Measurements from ENCODE around the gene FOXJ3. TPM values are rescaled to one million over a fixed set of nuclear protein-coding genes. Genes with fewer than 3 reads are reported as not detected.

Gene FOXJ3
- total RNA-seq, 4 donors from 2014 or later = 39.4 to 81.0 (median 56.3) TPM

DNA sequence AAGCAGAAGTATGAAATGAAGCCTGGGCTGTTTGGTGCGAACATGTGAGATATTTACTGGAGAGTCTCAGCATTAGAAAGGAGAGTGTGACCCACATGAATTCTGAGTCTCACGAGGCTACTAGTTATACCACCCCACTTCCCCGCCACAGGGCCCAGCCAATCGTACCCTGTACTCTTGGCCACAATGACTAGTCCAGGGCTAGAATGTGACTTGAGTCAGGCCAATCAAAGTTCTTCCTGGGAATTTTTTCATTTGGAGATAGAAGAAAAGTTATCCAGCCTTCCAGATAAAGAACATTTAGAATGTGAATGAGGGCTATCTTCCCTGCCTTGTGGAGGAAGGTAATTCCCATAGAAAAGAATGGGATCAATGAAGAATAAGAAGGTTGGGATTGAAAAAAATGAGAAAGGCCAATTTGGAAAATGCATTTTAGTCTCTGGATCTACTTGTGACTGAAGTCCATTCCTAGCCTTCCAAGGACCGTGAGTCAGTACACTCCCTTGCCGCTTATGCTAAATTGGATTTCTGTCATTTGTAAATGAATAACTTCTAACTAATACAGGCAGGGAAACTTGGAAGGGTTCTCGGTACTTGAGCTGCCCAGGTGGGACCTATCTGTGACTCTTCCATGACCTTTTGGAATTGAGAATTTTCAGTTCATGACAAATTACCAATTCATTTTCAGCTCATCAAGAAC lies 33.2 kb upstream of the FOXJ3 start:
- H3K9me3 ChIP-seq = no peaks in the 10 kb centered on the region
- in situ Hi-C loops (cut with MboI; ENCODE audit: low sequenced_read_pairs in 4 of 4) (no loop called here), intact Hi-C loops (cut with DNase I; ENCODE audit: low total_unique reads) (no loop called here)
- ATAC-seq (no peak), DNase-seq (no peak)
- no peak overlapping the region for H3K4me3 ChIP-seq
- TF ChIP-seq, protein P1, sequence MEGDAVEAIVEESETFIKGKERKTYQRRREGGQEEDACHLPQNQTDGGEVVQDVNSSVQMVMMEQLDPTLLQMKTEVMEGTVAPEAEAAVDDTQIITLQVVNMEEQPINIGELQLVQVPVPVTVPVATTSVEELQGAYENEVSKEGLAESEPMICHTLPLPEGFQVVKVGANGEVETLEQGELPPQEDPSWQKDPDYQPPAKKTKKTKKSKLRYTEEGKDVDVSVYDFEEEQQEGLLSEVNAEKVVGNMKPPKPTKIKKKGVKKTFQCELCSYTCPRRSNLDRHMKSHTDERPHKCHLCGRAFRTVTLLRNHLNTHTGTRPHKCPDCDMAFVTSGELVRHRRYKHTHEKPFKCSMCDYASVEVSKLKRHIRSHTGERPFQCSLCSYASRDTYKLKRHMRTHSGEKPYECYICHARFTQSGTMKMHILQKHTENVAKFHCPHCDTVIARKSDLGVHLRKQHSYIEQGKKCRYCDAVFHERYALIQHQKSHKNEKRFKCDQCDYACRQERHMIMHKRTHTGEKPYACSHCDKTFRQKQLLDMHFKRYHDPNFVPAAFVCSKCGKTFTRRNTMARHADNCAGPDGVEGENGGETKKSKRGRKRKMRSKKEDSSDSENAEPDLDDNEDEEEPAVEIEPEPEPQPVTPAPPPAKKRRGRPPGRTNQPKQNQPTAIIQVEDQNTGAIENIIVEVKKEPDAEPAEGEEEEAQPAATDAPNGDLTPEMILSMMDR (IDR thresholded peaks at IDR 0.05 in 4 of 5, conservative IDR thresholded peaks at IDR 0.05 in 1 of 5) = no peak
- H3K4me1 ChIP-seq = no peaks in the 10 kb centered on the region
- H3K27ac ChIP-seq = no peak overlapping the region
- H3K36me3 ChIP-seq = no peaks in the 10 kb centered on the region
- no peaks in the 10 kb centered on the region for H3K27me3 ChIP-seq

- H3K4me3 ChIP-seq = no peak overlapping the region
- H3K9me3 ChIP-seq = no peaks in the 10 kb centered on the region
- intact Hi-C loops (cut with DNase I; ENCODE audit: low total_unique reads) (no loop called here), in situ Hi-C loops (cut with MboI; ENCODE audit: low sequenced_read_pairs in 4 of 4) (no loop called here)
- no peak overlapping the region for H3K27ac ChIP-seq
- no peaks in the 10 kb centered on the region for H3K36me3 ChIP-seq
- no peaks in the 10 kb centered on the region for H3K27me3 ChIP-seq
- TF ChIP-seq, protein P1 (IDR thresholded peaks at IDR 0.05 in 4 of 5, conservative IDR thresholded peaks at IDR 0.05 in 1 of 5) = no peak
- TF ChIP-seq POLR2A (IDR thresholded peaks at IDR 0.05) = no peak
- no peaks in the 10 kb centered on the region for H3K4me1 ChIP-seq
- ATAC-seq = no peak
- no peak for DNase-seq
These were observed 30.1 kb upstream of the FOXJ3 start for GRCh38 chr1:42365118-42365517.

DNA sequence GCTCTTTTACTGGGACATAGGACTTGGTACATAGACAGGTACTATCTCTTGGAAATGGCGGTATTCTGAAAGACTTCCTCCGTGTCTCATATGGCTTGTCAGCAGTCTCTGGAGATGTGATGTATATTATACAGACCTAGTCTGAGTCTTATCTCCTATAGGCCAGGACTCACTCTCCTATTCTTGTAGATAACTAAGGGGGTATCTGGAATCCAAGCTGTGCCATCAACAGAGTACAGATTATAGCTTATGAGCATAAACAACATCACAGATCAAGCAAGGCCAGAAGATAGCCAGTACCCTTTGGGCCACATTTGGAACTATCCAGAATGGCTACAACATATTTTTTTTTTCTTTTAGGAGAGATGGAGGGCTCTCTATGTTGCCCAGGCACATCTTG lies 29.5 kb upstream of the FOXJ3 start:
- Histone ChIP-seq H3K27ac (no peak overlapping the region), H3K4me3 (no peak overlapping the region), H3K9me3 (no peaks in the 10 kb centered on the region), H3K36me3 (no peaks in the 10 kb centered on the region), H3K4me1 (no peaks in the 10 kb centered on the region), H3K27me3 (no peaks in the 10 kb centered on the region)
- in situ Hi-C loops (cut with MboI; ENCODE audit: low sequenced_read_pairs in 4 of 4) (no loop called here), intact Hi-C loops (cut with DNase I; ENCODE audit: low total_unique reads) (no loop called here)
- ATAC-seq = no peak
- TF ChIP-seq POLR2A (IDR thresholded peaks at IDR 0.05) = no peak
- TF ChIP-seq, protein P1 (IDR thresholded peaks at IDR 0.05 in 4 of 5, conservative IDR thresholded peaks at IDR 0.05 in 1 of 5) = no peak
- no peak for DNase-seq

- no peaks in the 10 kb centered on the region for H3K4me1 ChIP-seq
- no peak for TF ChIP-seq POLR2A (IDR thresholded peaks at IDR 0.05)
- TF ChIP-seq, protein P1 (IDR thresholded peaks at IDR 0.05 in 4 of 5, conservative IDR thresholded peaks at IDR 0.05 in 1 of 5) = no peak
- intact Hi-C loops (cut with DNase I; ENCODE audit: low total_unique reads) = no loop called here
These were observed 29.1 kb upstream of the FOXJ3 start for GRCh38 chr1:42364089-42364488.

DNA sequence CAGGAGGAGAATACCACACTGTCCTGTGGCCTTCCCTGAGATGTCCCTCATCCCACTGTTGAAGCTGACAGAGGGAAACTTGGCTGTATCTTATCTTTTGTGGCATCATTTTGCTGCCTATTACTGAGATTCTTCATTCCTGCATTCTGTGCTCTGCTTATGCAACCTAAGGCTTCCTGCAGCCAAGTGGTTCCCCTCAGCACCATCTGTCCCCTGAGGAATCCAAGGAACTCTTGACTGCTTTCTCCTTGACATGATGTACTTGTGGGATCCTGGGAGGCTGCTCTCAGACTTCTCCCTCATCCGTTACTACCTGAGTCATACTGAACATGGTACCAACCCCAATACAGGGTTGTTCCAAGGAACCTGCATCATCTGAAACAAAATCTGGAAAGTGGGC lies 24.4 kb upstream of the FOXJ3 start:
- Histone ChIP-seq H3K4me1 (no peaks in the 10 kb centered on the region), H3K36me3 (no peaks in the 10 kb centered on the region), H3K4me3 (no peak overlapping the region), H3K27ac (no peak overlapping the region), H3K9me3 (no peaks in the 10 kb centered on the region), H3K27me3 (no peaks in the 10 kb centered on the region)
- intact Hi-C loops (cut with DNase I; ENCODE audit: low total_unique reads) = no loop called here
- DNase-seq (no peak), ATAC-seq (no peak)
- TF ChIP-seq, protein P1 (IDR thresholded peaks at IDR 0.05 in 4 of 5, conservative IDR thresholded peaks at IDR 0.05 in 1 of 5) = no peak
- no peak for TF ChIP-seq POLR2A (IDR thresholded peaks at IDR 0.05)
- in situ Hi-C loops (cut with MboI; ENCODE audit: low sequenced_read_pairs in 4 of 4) = no loop called here

More at GRCh38 chr1:42364089-42364488, 29.1 kb upstream of the FOXJ3 start:
- ATAC-seq = no peak
- Histone ChIP-seq H3K27ac (no peak overlapping the region), H3K4me3 (no peak overlapping the region), H3K27me3 (no peaks in the 10 kb centered on the region), H3K9me3 (no peaks in the 10 kb centered on the region), H3K36me3 (no peaks in the 10 kb centered on the region)
- no peak for DNase-seq
- in situ Hi-C loops (cut with MboI; ENCODE audit: low sequenced_read_pairs in 4 of 4) = no loop called here
